ENCODE data around the gene ACACB. TPM values are rescaled to one million over a fixed set of nuclear protein-coding genes. Genes with fewer than 3 reads are reported as not detected.

ACACB gene
- total and polyA plus RNA-seq, 7 donors, result 5.3 to 295 (median 116) TPM

DNA sequence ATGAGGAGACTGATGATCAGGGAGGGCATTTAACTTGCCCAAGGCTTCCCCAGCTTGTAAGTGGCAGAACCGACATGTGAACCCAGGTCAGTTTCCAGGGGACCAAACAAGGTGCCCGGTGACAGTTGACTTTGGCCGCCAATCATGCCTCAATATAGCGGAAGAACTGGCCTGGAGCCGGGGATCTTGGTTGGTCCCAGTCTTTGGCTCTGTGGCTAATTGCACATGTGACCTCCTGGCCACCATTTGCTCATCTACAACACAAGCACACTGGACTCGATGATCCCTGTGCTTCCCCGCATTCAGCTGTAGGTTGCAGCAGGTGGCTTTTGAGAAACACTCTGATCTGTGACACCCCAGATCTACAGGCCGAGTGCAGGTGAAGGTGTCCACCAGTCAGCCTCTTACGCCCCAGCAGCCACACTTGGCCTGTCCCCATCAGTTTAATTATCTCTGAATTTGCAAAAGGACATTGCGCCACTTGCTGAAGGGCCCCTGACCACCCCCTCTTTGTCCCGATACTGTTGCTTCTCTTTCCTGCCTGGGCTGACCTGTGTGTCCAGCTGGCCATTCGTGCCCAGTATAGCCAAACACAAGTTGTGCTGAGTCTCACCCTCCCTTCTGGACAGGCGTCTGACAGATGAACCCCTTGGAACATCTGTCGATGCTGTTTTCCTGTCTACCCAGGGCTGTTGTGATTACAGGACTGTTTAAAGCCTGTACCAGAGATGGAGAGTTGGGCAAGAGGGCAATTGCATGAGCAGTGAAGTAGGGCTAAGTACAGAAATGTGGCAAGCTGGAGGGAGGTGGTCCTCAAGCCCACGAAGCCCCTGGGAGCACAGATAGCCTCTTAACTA is 14.1 kb downstream of the ACACB start:
- intact Hi-C loops (cut with DNase I), result no loop called here
- peak overlapping the region in 1 of 4 donors; percentile 16 for H3K4me3 ChIP-seq
- no peak for TF ChIP-seq EP300 (IDR thresholded peaks at IDR 0.05)
- DNase-seq, result peak; percentile 54
- no peaks in the 10 kb centered on the region for H3K27me3 ChIP-seq
- H3K9me3 ChIP-seq, result no peaks in the 10 kb centered on the region
- WGBS, 2 donors, result 86 to 91% methylated on average over 15 of the region's 15 CpGs
- peaks cover 0 to 68% (median 58%) of the 10 kb centered on the region in 4 donors for H3K4me1 ChIP-seq
- H3K27ac ChIP-seq, result peak overlapping the region; percentile 47 to 83 (median 80)
- no peaks in the 10 kb centered on the region for H3K36me3 ChIP-seq

DNA sequence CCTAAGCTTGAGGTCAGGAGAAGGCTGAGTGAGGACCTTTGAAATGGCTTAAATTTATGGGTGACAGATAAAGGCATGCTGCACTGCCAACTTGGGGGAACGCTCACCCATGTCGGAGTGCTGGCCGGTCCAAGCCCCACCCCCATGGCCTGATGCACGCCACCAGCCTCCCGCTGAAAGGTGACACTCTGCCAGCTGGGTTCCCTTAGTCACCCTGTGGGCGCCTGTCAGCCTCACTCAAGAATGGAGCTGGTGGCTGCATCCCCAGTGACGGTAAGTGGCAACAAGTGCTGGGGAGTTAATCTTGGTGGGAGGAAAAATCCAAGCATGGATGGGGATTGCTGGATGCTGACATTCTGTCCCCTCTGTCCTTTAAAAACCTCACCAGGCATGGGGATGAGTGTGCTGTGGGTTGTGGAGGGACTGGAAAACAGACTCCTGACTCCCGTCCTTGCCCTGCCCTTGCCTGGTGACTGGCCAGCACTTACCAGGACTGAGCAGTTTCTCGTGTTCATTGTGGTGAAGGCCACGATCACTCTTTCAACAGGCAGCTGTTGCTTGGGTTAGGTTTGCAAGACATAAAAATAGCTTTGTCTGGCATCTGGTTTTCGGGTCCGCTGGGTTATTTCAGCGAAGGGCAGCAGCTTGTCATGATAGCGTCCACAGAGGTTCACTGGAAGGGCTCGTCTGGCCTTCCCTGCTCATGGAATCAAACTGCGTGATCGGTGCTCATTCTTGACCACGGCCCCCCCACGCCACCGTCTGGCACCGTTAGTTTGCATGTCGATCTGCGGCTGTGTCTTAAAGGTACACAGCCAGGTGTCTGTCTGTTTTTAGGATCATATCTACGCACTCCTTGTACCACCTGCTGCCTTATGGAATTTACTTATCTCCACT is 15.0 kb downstream of the ACACB start:
- Histone ChIP-seq H3K36me3 (no peaks in the 10 kb centered on the region), H3K4me3 (peak overlapping the region in 2 of 4 donors; percentile 2 to 16), H3K27ac (peak overlapping the region; percentile 47 to 83 (median 80)), H3K4me1 (peaks cover 0 to 59% (median 51%) of the 10 kb centered on the region in 4 donors), H3K27me3 (no peaks in the 10 kb centered on the region), H3K9me3 (no peaks in the 10 kb centered on the region)
- intact Hi-C loops (cut with DNase I), result no loop called here
- TF ChIP-seq EP300 (IDR thresholded peaks at IDR 0.05) (no peak), POLR2AphosphoS5 (IDR thresholded peaks at IDR 0.05) (peak in 3 of 4 donors; percentile 47 to 59 (median 52))
- WGBS, 2 donors, result 71 to 87% methylated on average over 24 of the region's 24 CpGs
- peak; percentile 82 for DNase-seq

DNA sequence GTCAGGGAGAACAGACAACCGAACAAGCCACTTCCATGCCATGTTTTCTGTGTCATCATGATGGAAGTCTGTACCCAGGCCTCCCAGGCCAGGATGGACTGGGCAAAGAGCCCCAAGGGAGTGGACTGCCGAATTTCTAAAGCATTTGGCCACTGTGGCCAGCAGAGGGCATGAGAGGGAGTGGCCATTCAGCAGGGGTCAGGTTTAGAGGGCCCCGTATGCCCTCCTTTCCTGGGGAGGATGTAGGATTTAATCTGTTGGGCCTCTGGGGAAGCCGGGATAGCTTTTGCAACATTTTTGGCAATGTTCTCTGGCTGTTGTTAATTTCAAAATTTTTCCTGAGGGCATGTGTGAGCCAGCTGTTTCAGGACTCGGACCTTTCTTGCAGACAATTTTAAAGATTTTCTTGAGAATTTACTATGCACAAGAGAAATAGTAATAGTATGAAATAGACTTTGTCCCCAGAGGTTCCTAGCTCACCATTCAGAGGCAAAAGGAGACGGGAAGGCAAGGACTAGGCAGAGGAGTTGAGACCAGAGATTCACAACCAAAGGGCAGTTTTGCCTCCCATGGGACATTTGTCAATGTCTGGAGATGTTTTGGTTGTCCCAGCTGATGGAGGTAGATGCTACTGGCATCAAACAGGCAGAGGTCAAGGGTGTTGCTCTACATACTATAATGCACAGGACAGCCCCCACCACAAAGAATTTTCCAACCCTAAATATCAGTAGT is 18.0 kb downstream of the ACACB start:
- H3K27ac ChIP-seq, result peak overlapping the region; percentile 53 to 83 (median 70)
- no peak overlapping the region for H3K4me3 ChIP-seq
- DNase-seq, result peak; percentile 68
- 62 to 66% methylated on average over 6 of the region's 6 CpGs for whole genome bisulfite sequencing, 2 donors
- intact Hi-C loops (cut with DNase I), result no loop called here
- TF ChIP-seq POLR2AphosphoS5 (IDR thresholded peaks at IDR 0.05) (peak in 2 of 4 donors; percentile 17 to 28), POLR2A (IDR thresholded peaks at IDR 0.05) (no peak), EP300 (IDR thresholded peaks at IDR 0.05) (no peak)
- TF ChIP-seq, protein P1, sequence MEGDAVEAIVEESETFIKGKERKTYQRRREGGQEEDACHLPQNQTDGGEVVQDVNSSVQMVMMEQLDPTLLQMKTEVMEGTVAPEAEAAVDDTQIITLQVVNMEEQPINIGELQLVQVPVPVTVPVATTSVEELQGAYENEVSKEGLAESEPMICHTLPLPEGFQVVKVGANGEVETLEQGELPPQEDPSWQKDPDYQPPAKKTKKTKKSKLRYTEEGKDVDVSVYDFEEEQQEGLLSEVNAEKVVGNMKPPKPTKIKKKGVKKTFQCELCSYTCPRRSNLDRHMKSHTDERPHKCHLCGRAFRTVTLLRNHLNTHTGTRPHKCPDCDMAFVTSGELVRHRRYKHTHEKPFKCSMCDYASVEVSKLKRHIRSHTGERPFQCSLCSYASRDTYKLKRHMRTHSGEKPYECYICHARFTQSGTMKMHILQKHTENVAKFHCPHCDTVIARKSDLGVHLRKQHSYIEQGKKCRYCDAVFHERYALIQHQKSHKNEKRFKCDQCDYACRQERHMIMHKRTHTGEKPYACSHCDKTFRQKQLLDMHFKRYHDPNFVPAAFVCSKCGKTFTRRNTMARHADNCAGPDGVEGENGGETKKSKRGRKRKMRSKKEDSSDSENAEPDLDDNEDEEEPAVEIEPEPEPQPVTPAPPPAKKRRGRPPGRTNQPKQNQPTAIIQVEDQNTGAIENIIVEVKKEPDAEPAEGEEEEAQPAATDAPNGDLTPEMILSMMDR (IDR thresholded peaks at IDR 0.05), result peak in 3 of 4 experiments; percentile 31 to 40 (median 35)
- peaks cover 0 to 49% (median 44%) of the 10 kb centered on the region in 4 donors for H3K4me1 ChIP-seq
- no peaks in the 10 kb centered on the region for H3K9me3 ChIP-seq
- no peaks in the 10 kb centered on the region for H3K27me3 ChIP-seq
- no peaks in the 10 kb centered on the region for H3K36me3 ChIP-seq

DNA sequence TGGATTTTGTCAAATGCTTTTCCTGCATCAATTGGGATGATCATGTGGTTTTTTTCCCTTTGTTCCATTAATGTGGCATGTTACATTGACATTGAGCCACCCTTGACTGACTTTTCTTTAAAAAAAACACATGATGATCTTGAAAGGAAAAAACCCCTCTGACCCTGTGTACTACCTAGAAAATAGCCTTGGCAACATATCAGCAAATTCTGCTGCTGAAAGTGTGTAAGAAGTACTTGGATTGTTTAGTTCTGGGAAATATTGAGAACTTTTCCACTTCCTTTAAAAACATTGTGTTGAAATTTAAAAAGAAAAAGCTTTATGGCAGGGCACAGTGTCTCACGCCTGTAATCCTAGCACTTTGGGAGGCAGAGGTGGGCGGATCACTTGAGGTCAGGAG is 20.7 kb downstream of the ACACB start:
- WGBS, 2 donors, result 76 to 77% methylated on average over 2 of the region's 2 CpGs
- TF ChIP-seq EP300 (IDR thresholded peaks at IDR 0.05), result peak in 1 of 4 donors; percentile 16
- TF ChIP-seq POLR2A (IDR thresholded peaks at IDR 0.05), result no peak
- TF ChIP-seq, protein P1 (IDR thresholded peaks at IDR 0.05), result no peak
- H3K27me3 ChIP-seq, result no peaks in the 10 kb centered on the region
- no peak overlapping the region for H3K4me3 ChIP-seq
- peak overlapping the region; percentile 41 to 60 (median 54) for H3K27ac ChIP-seq
- no peaks in the 10 kb centered on the region for H3K9me3 ChIP-seq
- peaks cover 0 to 32% (median 21%) of the 10 kb centered on the region in 4 donors for H3K4me1 ChIP-seq
- peaks cover 0 to 14% (median 7%) of the 10 kb centered on the region in 4 donors for H3K36me3 ChIP-seq
- intact Hi-C loops (cut with DNase I), result no loop called here
- no peak for DNase-seq

DNA sequence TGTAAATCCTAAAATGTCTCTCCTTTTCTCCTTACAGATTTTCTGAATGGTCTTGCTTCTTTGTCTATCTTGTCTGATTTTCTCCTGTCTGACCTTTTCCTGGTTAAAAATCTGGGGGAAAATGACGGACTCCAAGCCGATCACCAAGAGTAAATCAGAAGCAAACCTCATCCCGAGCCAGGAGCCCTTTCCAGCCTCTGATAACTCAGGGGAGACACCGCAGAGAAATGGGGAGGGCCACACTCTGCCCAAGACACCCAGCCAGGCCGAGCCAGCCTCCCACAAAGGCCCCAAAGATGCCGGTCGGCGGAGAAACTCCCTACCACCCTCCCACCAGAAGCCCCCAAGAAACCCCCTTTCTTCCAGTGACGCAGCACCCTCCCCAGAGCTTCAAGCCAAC is 23.0 kb downstream of the ACACB start:
- no peak overlapping the region for H3K27ac ChIP-seq
- TF ChIP-seq EP300 (IDR thresholded peaks at IDR 0.05) (no peak), POLR2A (IDR thresholded peaks at IDR 0.05) (no peak), POLR2AphosphoS5 (IDR thresholded peaks at IDR 0.05) (no peak)
- TF ChIP-seq, protein P1 (IDR thresholded peaks at IDR 0.05), result no peak
- intact Hi-C loops (cut with DNase I), result no loop called here
- no peak overlapping the region for H3K4me3 ChIP-seq
- no peaks in the 10 kb centered on the region for H3K27me3 ChIP-seq
- no peaks in the 10 kb centered on the region for H3K9me3 ChIP-seq
- peak; percentile 55 for DNase-seq
- H3K4me1 ChIP-seq, result peaks cover 0 to 26% (median 16%) of the 10 kb centered on the region in 4 donors
- peaks cover 0 to 14% (median 7%) of the 10 kb centered on the region in 4 donors for H3K36me3 ChIP-seq
- WGBS, 2 donors, result 95 to 97% methylated on average over 9 of the region's 9 CpGs
